Liver (tissue), 9 donors: Measurements from ENCODE around the gene HIPK3. TPM values are rescaled to one million over a fixed set of nuclear protein-coding genes. Genes with fewer than 3 reads are reported as not detected.
A peak's percentile ranks its signal among the peaks of the same experiment; 100 is the strongest.

ENCODE experiments used
- DNase-seq: peaks from one replicate; pipeline ENCODE4 v3.0.0-alpha.2; 2017; ENCODE audit warnings: low spot score
- H3K27ac ChIP-seq, 2 donors: one replicate each; pipeline ENCODE4 v1.7.0; 2013; ENCODE audit warnings: inconsistent platforms in 2 of 2, low read length in 2 of 2, control low read depth in 1 of 2, low read depth in 1 of 2, mild to moderate bottlenecking in 1 of 2
- H3K27me3 ChIP-seq, 4 donors: one replicate each; pipeline versions ENCODE4 v1.6.1 to v1.7.0; 2013; ENCODE audit warnings: low read length in 3 of 4, inconsistent platforms in 1 of 4, mild to moderate bottlenecking in 1 of 4, moderate library complexity in 1 of 4; ENCODE audit not compliant: control insufficient read depth in 4 of 4, insufficient read depth in 4 of 4
- H3K36me3 ChIP-seq, 4 donors: one replicate each; pipeline versions ENCODE4 v1.6.1 to v1.7.0; 2013; ENCODE audit warnings: low read length in 3 of 4, mild to moderate bottlenecking in 3 of 4, low read depth in 1 of 4, moderate library complexity in 1 of 4; ENCODE audit not compliant: control insufficient read depth in 4 of 4, insufficient read depth in 3 of 4
- H3K4me1 ChIP-seq, 4 donors: one replicate each; pipeline versions ENCODE4 v1.6.1 to v1.7.0; 2013; ENCODE audit warnings: low read length in 3 of 4, mild to moderate bottlenecking in 3 of 4, moderate library complexity in 1 of 4; ENCODE audit not compliant: control insufficient read depth in 4 of 4, insufficient read depth in 4 of 4
- H3K4me3 ChIP-seq, 3 donors: one replicate each; pipeline versions ENCODE4 v1.6.1 to v1.7.0; 2013; ENCODE audit warnings: low read length in 3 of 3, control low read depth in 1 of 3, low read depth in 1 of 3, mild to moderate bottlenecking in 1 of 3
- H3K9ac ChIP-seq, 2 donors: one replicate each; pipeline ENCODE4 v1.7.0; 2013; ENCODE audit warnings: low read length in 2 of 2, mild to moderate bottlenecking in 2 of 2, moderate library complexity in 2 of 2, control low read depth in 1 of 2, low read depth in 1 of 2
- H3K9me3 ChIP-seq, 4 donors: one replicate each; pipeline versions ENCODE4 v1.6.1 to v1.7.0; 2013; ENCODE audit warnings: low read length in 3 of 4; ENCODE audit not compliant: control insufficient read depth in 4 of 4
- ATF3 ChIP-seq: IDR thresholded peaks from 2 replicates; pipeline ENCODE4 v1.6.1; 2016; ENCODE audit warnings: antibody characterized with exemption
- EGR1 ChIP-seq, 2 donors: IDR thresholded peaks; 2 replicates each; pipeline ENCODE4 v1.6.1; 2016 to 2018; ENCODE audit warnings: antibody characterized with exemption in 2 of 2, low read depth in 2 of 2
- FOXA1 ChIP-seq: IDR thresholded peaks from 2 replicates; pipeline ENCODE4 v1.6.1; 2016; ENCODE audit warnings: antibody characterized with exemption
- FOXA2 ChIP-seq: IDR thresholded peaks from 2 replicates; pipeline ENCODE4 v1.6.1; 2016; ENCODE audit warnings: antibody characterized with exemption
- GABPA ChIP-seq, 2 donors: IDR thresholded peaks in 1 of 2; conservative IDR thresholded peaks in 1 of 2; 2 replicates each; pipeline ENCODE4 v1.6.1; 2016; ENCODE audit warnings: antibody characterized with exemption in 2 of 2, mild to moderate bottlenecking in 1 of 2, moderate library complexity in 1 of 2
- HNF4A ChIP-seq, 2 donors: conservative IDR thresholded peaks; 2 replicates each; pipeline ENCODE4 v1.6.1; 2016; ENCODE audit warnings: antibody characterized with exemption in 2 of 2, mild to moderate bottlenecking in 2 of 2
- JUND ChIP-seq, 2 donors: IDR thresholded peaks; 2 replicates each; pipeline ENCODE4 v1.6.1; 2016; ENCODE audit warnings: antibody characterized with exemption in 2 of 2
- MAX ChIP-seq: IDR thresholded peaks from 2 replicates; pipeline ENCODE4 v1.6.1; 2016; ENCODE audit warnings: antibody characterized with exemption
- NR2F2 ChIP-seq: IDR thresholded peaks from 2 replicates; pipeline ENCODE4 v1.6.1; 2016; ENCODE audit warnings: antibody characterized with exemption
- RAD21 ChIP-seq, 2 donors: IDR thresholded peaks; 2 replicates each; pipeline ENCODE4 v1.6.1; 2016; ENCODE audit warnings: antibody characterized with exemption in 2 of 2, mild to moderate bottlenecking in 2 of 2
- REST ChIP-seq: IDR thresholded peaks from 2 replicates; pipeline ENCODE4 v1.6.1; 2016; ENCODE audit warnings: antibody characterized with exemption, mild to moderate bottlenecking
- RXRA ChIP-seq, 2 donors: IDR thresholded peaks; 2 replicates each; pipeline ENCODE4 v1.6.1; 2017 to 2018; ENCODE audit warnings: antibody characterized with exemption in 2 of 2, mild to moderate bottlenecking in 1 of 2
- SP1 ChIP-seq: IDR thresholded peaks from 2 replicates; pipeline ENCODE4 v1.6.1; 2018; ENCODE audit warnings: antibody characterized with exemption, mild to moderate bottlenecking
- TAF1 ChIP-seq: conservative IDR thresholded peaks from 2 replicates; pipeline ENCODE4 v1.6.1; 2016; ENCODE audit warnings: antibody characterized with exemption, mild to moderate bottlenecking
- YY1 ChIP-seq: IDR thresholded peaks from 2 replicates; pipeline ENCODE4 v1.6.1; 2016; ENCODE audit warnings: antibody characterized with exemption, mild to moderate bottlenecking
- ZBTB33 ChIP-seq: IDR thresholded peaks from 2 replicates; pipeline ENCODE4 v1.6.1; 2016; ENCODE audit warnings: antibody characterized with exemption
- WGBS: extraction: QIAGEN DNeasy Blood & Tissue Kit; methylation state at CpG from one replicate; pipeline ENCODE4 v1.1.7; 2013; 5-methylcytosine and 5-hydroxymethylcytosine counted together
- polyA plus RNA-seq, 2 donors: library from polyadenylated mRNA; stranded (reverse) in 1 of 2; unstranded in 1 of 2; fragments of 200-250 nt in 1 of 2; fragments of >200 nt in 1 of 2; fragmentation: Nextera tagmentation in 1 of 2; extraction: Ambion mirVana in 1 of 2; gene quantifications; one replicate each; pipeline versions ENCODE4 v1.2.1 to v1.2.3, GENCODE V29; 2013 to 2015
- total RNA-seq, 2 donors: library from RNA; depleted of rRNA; stranded (reverse); fragments of >200 nt; gene quantifications; one replicate each; pipeline ENCODE4 v1.2.3, GENCODE V29; 2014
- donor health status: healthy.
- donor health status: healthy.
- donor health status: healthy.
- donor health status: healthy.
- donor health status: healthy.

The HIPK3 gene
- total and polyA plus RNA-seq, 4 donors = 12.0 to 67.5 (median 27.6) TPM

GRCh38 chr11:33376331-33377310 lies 119.4 kb downstream of the HIPK3 start:
- Histone ChIP-seq H3K36me3 (no peaks in the 10 kb centered on the region), H3K27ac (no peak overlapping the region), H3K9ac (no peak overlapping the region), H3K9me3 (no peaks in the 10 kb centered on the region), H3K27me3 (peaks cover 4 to 15% (median 13%) of the 10 kb centered on the region in 4 donors), H3K4me1 (peaks cover 9 to 18% (median 12%) of the 10 kb centered on the region in 4 donors), H3K4me3 (peak overlapping the region in 1 of 3 donors; percentile 58)
- DNase-seq = no peak
- 4% methylated on average over 106 of the region's 106 CpGs for WGBS
- TF ChIP-seq FOXA1 = no peak
- no peak for TF ChIP-seq RAD21 (IDR thresholded peaks at IDR 0.05)
- no peak for TF ChIP-seq GABPA (IDR thresholded peaks at IDR 0.05 in 1 of 2, conservative IDR thresholded peaks at IDR 0.05 in 1 of 2)
- TF ChIP-seq YY1 = no peak
- no peak for TF ChIP-seq MAX
- no peak for TF ChIP-seq RXRA (IDR thresholded peaks at IDR 0.05)
- TF ChIP-seq ATF3 = no peak
- no peak for TF ChIP-seq EGR1 (IDR thresholded peaks at IDR 0.05; ENCODE audit: low read depth in 2 of 2)
- TF ChIP-seq FOXA2 = no peak
- no peak for TF ChIP-seq NR2F2
- TF ChIP-seq ZBTB33 = no peak
- no peak for TF ChIP-seq REST
- TF ChIP-seq HNF4A (conservative IDR thresholded peaks at IDR 0.05) = no peak
- no peak for TF ChIP-seq TAF1
- no peak for TF ChIP-seq JUND (IDR thresholded peaks at IDR 0.05)
- TF ChIP-seq SP1 = no peak
